ENCODE data around the gene PRKN.

- TF ChIP-seq POLR2A (IDR thresholded peaks at IDR 0.05), result no peak
- TF ChIP-seq, protein P1, sequence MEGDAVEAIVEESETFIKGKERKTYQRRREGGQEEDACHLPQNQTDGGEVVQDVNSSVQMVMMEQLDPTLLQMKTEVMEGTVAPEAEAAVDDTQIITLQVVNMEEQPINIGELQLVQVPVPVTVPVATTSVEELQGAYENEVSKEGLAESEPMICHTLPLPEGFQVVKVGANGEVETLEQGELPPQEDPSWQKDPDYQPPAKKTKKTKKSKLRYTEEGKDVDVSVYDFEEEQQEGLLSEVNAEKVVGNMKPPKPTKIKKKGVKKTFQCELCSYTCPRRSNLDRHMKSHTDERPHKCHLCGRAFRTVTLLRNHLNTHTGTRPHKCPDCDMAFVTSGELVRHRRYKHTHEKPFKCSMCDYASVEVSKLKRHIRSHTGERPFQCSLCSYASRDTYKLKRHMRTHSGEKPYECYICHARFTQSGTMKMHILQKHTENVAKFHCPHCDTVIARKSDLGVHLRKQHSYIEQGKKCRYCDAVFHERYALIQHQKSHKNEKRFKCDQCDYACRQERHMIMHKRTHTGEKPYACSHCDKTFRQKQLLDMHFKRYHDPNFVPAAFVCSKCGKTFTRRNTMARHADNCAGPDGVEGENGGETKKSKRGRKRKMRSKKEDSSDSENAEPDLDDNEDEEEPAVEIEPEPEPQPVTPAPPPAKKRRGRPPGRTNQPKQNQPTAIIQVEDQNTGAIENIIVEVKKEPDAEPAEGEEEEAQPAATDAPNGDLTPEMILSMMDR (IDR thresholded peaks at IDR 0.05), result no peak
These were observed 433.5 kb downstream of the PRKN start for GRCh38 chr6:162294029-162294428.

Measured in thyroid gland (tissue), 4 donors.